GM19455 (cell line): ENCODE data around the gene MAP2K5.

Source experiments
- ATAC-seq: cut with Tn5 transposase; IDR thresholded peaks from one replicate; pipeline ENCODE4 v1.9.1; 2021; ENCODE audit not compliant: unreplicated experiment

The MAP2K5 gene

GRCh38 chr15:67820992-67821783 lies 278.7 kb downstream of the MAP2K5 start:
- no peak for ATAC-seq

GRCh38 chr15:67821784-67822440 lies 279.4 kb downstream of the MAP2K5 start:
- ATAC-seq = no peak

DNA sequence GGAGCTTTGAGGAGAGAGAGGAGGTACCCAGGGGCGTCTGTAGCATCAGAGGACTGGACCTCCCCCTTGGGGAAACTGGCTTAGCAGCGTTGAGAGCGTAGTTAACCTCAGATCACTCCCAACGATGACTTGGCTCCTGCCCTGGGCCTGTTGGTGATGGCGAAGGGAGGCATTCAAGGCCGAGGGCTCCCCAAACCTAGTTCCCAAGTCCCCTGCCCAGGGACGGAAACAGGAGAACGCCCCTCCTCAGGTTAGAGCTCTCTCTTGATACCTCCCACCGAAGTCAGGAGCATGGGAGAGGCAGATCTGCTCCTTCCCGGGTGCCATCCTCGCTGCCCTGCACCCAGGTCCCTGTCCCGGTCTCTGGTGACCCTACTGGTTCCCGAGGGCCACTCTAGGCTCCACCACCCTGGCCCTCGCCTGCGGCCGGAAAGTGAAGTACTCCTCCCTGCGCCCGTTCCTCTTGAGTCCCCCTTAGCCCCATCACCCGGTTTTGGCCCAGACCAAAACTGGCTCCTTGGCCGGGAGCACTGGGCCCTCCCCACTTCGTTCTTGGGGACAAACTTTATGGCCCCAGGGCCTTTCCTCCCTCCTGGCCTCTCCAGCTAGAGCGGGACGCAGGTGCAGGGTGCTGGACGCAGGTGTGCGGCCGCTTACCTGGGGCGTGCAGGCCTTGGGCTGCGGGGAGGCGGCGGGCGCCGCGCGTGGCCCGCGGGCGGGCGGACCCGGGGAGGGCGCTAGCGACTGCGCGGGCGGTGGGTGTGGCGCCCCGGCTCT lies 280.2 kb downstream of the MAP2K5 start:
- no peak for ATAC-seq

- ATAC-seq = no peak
Measured at GRCh38 chr15:67823314-67824196, 281.1 kb downstream of the MAP2K5 start.

GRCh38 chr15:67824197-67824968 lies 281.9 kb downstream of the MAP2K5 start:
- no peak for ATAC-seq

DNA sequence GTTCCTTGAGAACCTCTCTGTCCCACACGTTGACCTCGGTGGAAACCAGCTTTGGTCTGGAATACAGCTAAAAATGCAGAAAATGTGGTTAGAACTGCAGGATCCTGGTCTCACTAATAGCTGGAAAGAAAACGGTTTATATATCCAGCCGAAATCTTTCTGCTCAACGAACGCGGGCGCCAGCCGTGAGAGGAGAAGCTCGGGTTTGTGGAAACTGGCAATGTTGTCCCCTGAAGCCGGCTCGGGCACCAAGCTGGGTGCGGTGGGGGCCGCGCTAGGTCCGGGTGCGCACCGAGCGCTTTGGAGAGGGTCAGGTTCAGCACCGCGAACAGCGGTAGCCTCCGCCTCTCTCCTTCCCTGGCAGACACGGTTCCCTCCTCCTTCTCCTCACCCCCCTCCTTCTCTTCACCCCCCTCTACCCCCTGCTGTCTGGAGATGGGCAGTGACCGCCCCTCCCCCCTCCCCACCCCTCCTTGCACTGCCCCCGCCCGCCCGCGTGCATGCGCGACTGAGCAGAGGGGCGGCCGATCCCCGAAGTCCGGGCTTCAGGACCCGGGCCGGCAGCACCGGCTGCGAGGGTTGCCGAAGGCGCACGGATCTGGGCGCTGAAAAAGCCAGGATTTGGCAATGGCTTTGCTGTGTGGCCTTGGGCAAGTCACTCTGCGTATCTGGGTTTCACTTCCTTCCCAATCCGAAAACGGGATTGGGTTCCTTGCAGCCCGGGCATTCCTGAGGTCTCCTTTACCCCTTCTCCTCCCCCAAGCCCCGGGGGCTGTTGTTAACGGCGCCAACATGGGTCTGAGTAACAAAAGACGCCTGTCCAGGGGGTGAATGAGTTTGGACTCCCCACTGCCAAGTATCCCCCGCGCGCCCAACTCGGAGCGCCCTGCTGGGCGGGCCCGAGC lies 282.7 kb downstream of the MAP2K5 start, which contains the start of gene SKOR1:
Gene SKOR1 (plus strand): TSS at position 534 of the 905 bp plus-strand sequence. CDS start 94 bp downstream, at position 628.
- no peak for ATAC-seq

DNA sequence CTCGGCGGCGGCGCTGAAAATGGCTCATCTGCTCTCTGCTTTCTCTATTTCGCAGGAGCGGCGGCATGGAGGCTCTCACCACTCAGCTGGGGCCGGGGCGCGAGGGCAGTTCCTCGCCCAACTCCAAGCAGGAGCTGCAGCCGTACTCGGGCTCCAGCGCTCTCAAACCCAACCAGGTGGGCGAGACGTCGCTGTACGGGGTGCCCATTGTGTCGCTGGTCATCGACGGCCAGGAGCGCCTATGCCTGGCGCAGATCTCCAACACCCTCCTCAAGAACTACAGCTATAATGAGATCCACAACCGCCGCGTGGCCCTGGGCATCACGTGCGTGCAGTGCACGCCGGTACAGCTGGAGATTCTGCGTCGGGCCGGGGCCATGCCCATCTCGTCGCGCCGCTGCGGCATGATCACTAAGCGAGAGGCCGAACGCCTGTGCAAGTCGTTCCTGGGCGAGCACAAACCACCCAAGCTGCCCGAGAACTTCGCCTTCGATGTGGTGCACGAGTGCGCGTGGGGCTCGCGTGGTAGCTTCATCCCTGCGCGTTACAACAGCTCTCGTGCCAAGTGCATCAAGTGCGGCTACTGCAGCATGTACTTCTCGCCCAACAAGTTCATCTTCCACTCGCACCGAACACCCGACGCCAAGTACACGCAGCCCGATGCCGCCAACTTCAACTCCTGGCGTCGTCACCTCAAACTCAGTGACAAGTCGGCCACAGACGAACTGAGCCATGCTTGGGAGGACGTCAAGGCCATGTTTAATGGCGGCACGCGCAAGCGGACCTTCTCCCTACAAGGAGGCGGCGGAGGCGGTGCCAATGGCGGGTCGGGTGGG lies 283.6 kb downstream of the MAP2K5 start:
- no peak for ATAC-seq

- ATAC-seq = no peak
Measured at GRCh38 chr15:67826717-67827561, 284.4 kb downstream of the MAP2K5 start.

GRCh38 chr15:67827562-67828277 lies 285.2 kb downstream of the MAP2K5 start:
- no peak for ATAC-seq

GRCh38 chr15:67828278-67828968 lies 285.9 kb downstream of the MAP2K5 start:
- no peak for ATAC-seq

DNA sequence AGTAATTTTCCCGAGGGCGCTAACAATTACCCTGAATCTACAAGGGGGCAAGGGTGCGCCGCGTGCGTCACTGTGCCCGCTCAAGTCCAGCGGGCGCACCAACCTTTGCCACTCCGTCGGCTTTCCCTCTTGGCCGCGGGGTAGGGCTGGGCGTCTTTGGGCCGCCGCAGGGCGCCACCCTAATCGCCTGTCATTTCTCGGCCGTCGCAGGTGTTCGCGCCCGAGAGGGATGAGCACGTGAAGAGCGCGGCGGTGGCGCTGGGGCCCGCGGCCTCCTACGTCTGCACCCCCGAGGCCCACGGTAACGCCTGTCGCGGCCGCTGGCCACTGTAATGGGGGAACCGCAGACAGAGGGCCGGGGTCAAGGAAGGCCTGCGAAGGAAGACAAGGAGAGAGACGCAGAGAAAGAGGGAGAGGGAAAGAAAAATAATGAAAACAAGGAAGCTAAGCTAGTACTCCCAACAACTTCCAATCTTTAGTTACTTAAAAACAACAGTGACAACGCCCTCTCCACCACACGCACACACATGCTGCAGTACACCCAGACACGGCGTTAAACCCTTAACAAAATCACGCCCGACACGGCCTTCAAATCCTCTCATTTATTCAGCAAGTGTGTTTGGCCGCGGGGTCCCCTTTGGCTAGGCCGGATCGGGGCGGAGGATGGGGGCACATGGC lies 286.6 kb downstream of the MAP2K5 start:
- ATAC-seq = no peak

DNA sequence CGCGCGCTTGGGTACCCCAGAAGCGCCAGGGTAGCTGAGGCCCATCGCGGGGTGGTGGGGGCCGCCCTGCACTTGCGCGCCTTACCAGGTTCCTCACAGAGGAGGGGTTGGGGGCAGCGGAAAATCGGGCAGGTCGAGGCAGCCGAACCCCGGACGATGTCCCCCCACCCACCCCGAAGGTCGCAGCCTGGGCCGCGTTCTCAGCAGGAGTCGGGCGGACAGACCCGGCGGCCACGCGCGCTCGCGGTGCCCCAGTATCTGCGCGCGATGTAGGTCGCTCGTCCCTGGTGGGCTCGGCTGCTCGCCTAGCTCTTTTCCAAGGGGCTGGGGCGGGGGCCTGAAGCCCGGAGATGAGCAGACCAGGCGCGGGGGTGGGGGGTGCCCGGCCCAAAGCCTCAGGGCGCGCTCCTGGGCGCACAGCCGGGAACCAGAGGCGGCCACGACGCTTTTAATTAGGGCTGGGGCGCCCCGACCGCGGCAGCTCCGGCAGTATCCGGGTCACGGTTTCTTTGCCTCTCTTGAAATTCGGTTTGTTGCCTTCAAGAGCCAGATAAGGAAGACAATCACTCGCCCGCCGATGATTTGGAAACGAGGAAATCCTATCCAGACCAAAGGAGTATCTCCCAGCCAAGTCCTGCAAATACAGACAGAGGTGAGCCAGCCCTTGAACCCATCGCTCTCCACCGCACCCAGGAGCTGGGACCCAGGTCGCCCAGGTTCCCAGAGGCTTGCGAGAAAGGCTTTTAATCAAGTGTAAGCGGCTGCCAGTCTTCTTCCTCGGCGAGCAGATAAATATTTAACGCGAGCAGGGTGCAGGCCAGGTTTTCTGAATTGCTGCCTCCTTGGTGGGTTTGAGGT lies 287.4 kb downstream of the MAP2K5 start:
- no peak for ATAC-seq

DNA sequence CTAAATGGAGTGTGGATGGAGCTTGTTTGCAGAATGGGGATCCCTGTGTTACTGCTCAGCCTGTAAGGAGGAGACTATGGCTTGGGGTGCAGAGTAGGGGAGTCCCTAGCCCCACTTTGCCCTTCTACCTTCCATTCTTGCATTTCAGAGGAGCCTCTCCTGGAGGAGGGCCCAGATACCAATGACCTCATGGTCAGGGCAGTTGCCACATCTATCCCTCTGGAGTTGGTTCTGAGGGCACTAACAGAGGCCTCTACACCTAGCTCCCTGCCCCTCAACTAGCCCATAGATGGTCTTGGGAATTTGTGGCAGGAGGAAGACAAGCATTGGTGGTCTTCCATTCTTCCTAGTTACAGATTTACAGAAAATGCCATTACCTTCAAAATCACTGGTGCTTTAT lies 288.9 kb downstream of the MAP2K5 start:
- ATAC-seq = no peak

GRCh38 chr15:67832031-67832551 lies 289.6 kb downstream of the MAP2K5 start:
- ATAC-seq = no peak
